Panc1 (cell line): ENCODE measurements around the gene CAMK2B. TPM values are rescaled to one million over a fixed set of nuclear protein-coding genes. Genes with fewer than 3 reads are reported as not detected.

ENCODE experiments used
- ATAC-seq: fragments of 200-7000 bp; cut with Tn5 transposase; 2 replicates; pipeline ENCODE4 v1.9.1; 2020; ENCODE audit warnings: mild to moderate bottlenecking, moderate library complexity
- BruUV-seq: library from RNA; stranded (reverse); fragments of 400-500 nt; replicated peaks from 2 replicates; lab custom pipeline; 2021; lab: Mats Ljungman, UMichigan
- CTCF ChIA-PET: fragments of 300-600 bp; sonication (Branson Sonifier 250); formaldehyde crosslinking; loops from one replicate; lab custom pipeline; 2022; ENCODE audit warnings: antibody characterized with exemption; lab: Charles Lee
- POLR2A ChIA-PET: fragments of 300-600 bp; sonication (Branson Sonifier 250); formaldehyde crosslinking; loops from one replicate; lab custom pipeline; 2022; ENCODE audit warnings: antibody characterized with exemption; lab: Charles Lee
- DNase-seq: peaks from one replicate; pipeline ENCODE4 v3.0.0-alpha.2; 2010; ENCODE audit warnings: low read depth, low spot score
- H3K27ac ChIP-seq: 2 replicates; pipeline ENCODE4 v1.5.1; 2011; ENCODE audit warnings: mild to moderate bottlenecking, low read length, inconsistent platforms
- H3K27me3 ChIP-seq: fragments of 200-500 bp; sonication (Bioruptor generic); 2 replicates; pipeline ENCODE4 v1.6.0; 2014; ENCODE audit warnings: low read length, inconsistent platforms; ENCODE audit not compliant: control insufficient read depth, insufficient read depth
- H3K36me3 ChIP-seq: fragments of 200-500 bp; sonication (Bioruptor generic); 2 replicates; pipeline ENCODE4 v1.5.1; 2014; ENCODE audit warnings: inconsistent platforms, mild to moderate bottlenecking, low read length, moderate library complexity; ENCODE audit not compliant: control insufficient read depth, insufficient read depth
- H3K4me1 ChIP-seq: 2 replicates; pipeline ENCODE4 v1.5.1; 2011; ENCODE audit warnings: inconsistent platforms, mild to moderate bottlenecking, low read length, moderate library complexity; ENCODE audit not compliant: control insufficient read depth, insufficient read depth
- H3K4me3 ChIP-seq, 2 experiments: 2 replicates each; pipeline ENCODE4 v1.5.1; 2011 to 2012; ENCODE audit warnings: low read depth in 2 of 2, low read length in 2 of 2, mild to moderate bottlenecking in 2 of 2, inconsistent platforms in 1 of 2, moderate library complexity in 1 of 2
- H3K9me3 ChIP-seq: fragments of 200-500 bp; sonication (Bioruptor generic); 2 replicates; pipeline ENCODE4 v1.5.1; 2014; ENCODE audit warnings: low read depth, mild to moderate bottlenecking, inconsistent platforms, low read length, moderate library complexity; ENCODE audit not compliant: control insufficient read depth, insufficient read depth
- CTCF ChIP-seq: fragments of 450-650 bp; IDR thresholded peaks from 2 replicates; pipeline ENCODE4 v1.5.1; 2017; ENCODE audit warnings: mild to moderate bottlenecking
- POLR2AphosphoS5 ChIP-seq: IDR thresholded peaks from 2 replicates; pipeline ENCODE4 v1.6.1; 2012; ENCODE audit warnings: mild to moderate bottlenecking, low read depth, low read length, moderate library complexity
- REST ChIP-seq, 2 experiments: IDR thresholded peaks; 2 replicates each; pipeline ENCODE4 v1.6.1; 2011 to 2012; ENCODE audit warnings: low read depth in 2 of 2, control low read depth in 1 of 2, low read length in 1 of 2, mild to moderate bottlenecking in 1 of 2, moderate library complexity in 1 of 2; ENCODE audit not compliant: insufficient read depth in 1 of 2
- SIN3A ChIP-seq: IDR thresholded peaks from 2 replicates; pipeline ENCODE4 v1.6.1; 2012; ENCODE audit warnings: low read depth, mild to moderate bottlenecking, low read length, moderate library complexity, borderline replicate concordance; ENCODE audit not compliant: insufficient read depth
- TCF7L2 ChIP-seq: IDR thresholded peaks from 2 replicates; pipeline ENCODE4 v1.6.1; 2011; ENCODE audit warnings: mild to moderate bottlenecking, low read depth, low read length, inconsistent platforms
- in situ Hi-C: cut with HindIII; loops from 2 replicates; pipeline ENCODE4 v1.10.0; 2016; ENCODE audit warnings: low sequenced_read_pairs, low pct_unique_long_range_greater_than_20kb
- intact Hi-C: fragments of 100-400 bp; cut with micrococcal nuclease; formaldehyde crosslinking; loops from one replicate; pipeline ENCODE4 v1.10.0; 2022; ENCODE audit not compliant: unreplicated experiment
- total RNA-seq: library from RNA; stranded (reverse); gene quantifications from one replicate; pipeline ENCODE4 v1.2.1, GENCODE V29; 2021; ENCODE audit not compliant: unreplicated experiment

CAMK2B gene
- total RNA-seq, 1 experiment from 2014 or later = 0.26 TPM

- no peak for DNase-seq
- POLR2A ChIA-PET = no interaction called here
- intact Hi-C loops = no loop called here
These were observed 114.2 kb downstream of the CAMK2B start for GRCh38 chr7:44211126-44211675.

GRCh38 chr7:44210107-44210506 is 115.3 kb downstream of the CAMK2B start:
- in situ Hi-C loops = loop anchor here (25.0 kb wide), 1 partner anchor 127 kb away; the partner anchor contains the start of gene CAMK2B
- BruUV-seq = no TSS peak
- POLR2A ChIA-PET = no interaction called here
- ATAC-seq (no peak), DNase-seq (no peak)
- Histone ChIP-seq H3K4me3 (no peak overlapping the region), H3K27ac (no peak overlapping the region), H3K9me3 (no peaks in the 10 kb centered on the region), H3K36me3 (peaks cover 50% of the 10 kb centered on the region), H3K27me3 (no peaks in the 10 kb centered on the region), H3K4me1 (0 out of 2 replicates have a peak, but pooled peaks cover 2% of the 10 kb centered on the region)
- TF ChIP-seq CTCF = no peak
- no peak for TF ChIP-seq TCF7L2
- no peak for TF ChIP-seq POLR2AphosphoS5
- no peak for TF ChIP-seq SIN3A
- no peak for TF ChIP-seq REST (IDR thresholded peaks at IDR 0.05; ENCODE audit: insufficient read depth in 1 of 2, low read depth in 2 of 2, low read length in 1 of 2)
- CTCF ChIA-PET = no interaction called here
- intact Hi-C loops = no loop called here

More at GRCh38 chr7:44211126-44211675, 114.2 kb downstream of the CAMK2B start:
- no peak for ATAC-seq
- no peak overlapping the region for H3K27ac ChIP-seq
- no peaks in the 10 kb centered on the region for H3K9me3 ChIP-seq
- H3K4me1 ChIP-seq = 0 out of 2 replicates have a peak, but pooled peaks cover 2% of the 10 kb centered on the region
- no peaks in the 10 kb centered on the region for H3K27me3 ChIP-seq
- BruUV-seq = no TSS peak
- H3K4me3 ChIP-seq = no peak overlapping the region
- no peak for TF ChIP-seq POLR2AphosphoS5
- no peak for TF ChIP-seq TCF7L2
- no peak for TF ChIP-seq CTCF
- no peak for TF ChIP-seq SIN3A
- TF ChIP-seq REST (IDR thresholded peaks at IDR 0.05; ENCODE audit: insufficient read depth in 1 of 2, low read depth in 2 of 2, low read length in 1 of 2) = no peak
- peaks cover 41% of the 10 kb centered on the region for H3K36me3 ChIP-seq
- in situ Hi-C loops = loop anchor here (25.0 kb wide), 1 partner anchor 126 kb away; the partner anchor contains the start of gene CAMK2B
- CTCF ChIA-PET = no interaction called here
